ENCODE results near the gene MAP2. TPM values are rescaled to one million over a fixed set of nuclear protein-coding genes. Genes with fewer than 3 reads are reported as not detected.

The MAP2 gene
- total and polyA plus RNA-seq, 2 experiments from 2014 or later: 2.9 to 4.4 TPM

DNA sequence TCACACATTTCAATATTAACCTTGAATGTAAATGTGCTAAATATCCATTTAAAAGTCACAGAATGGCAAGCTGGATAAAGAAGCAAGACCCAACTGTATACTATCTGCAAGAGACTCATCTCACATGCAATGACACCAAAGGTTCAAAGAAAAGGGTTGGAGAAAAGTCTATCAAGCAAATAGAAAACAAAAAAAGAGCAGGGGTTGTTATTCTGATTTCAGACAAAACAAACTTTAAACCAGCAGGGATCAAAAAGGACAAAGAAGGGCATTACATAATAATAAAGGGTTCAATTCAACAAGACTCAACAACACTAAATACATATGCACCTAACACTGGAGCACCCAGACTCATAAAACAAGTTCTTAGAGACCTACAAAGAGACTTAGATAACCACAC, 333.3 kb downstream of the MAP2 start (continued):
- TF ChIP-seq, protein P1, sequence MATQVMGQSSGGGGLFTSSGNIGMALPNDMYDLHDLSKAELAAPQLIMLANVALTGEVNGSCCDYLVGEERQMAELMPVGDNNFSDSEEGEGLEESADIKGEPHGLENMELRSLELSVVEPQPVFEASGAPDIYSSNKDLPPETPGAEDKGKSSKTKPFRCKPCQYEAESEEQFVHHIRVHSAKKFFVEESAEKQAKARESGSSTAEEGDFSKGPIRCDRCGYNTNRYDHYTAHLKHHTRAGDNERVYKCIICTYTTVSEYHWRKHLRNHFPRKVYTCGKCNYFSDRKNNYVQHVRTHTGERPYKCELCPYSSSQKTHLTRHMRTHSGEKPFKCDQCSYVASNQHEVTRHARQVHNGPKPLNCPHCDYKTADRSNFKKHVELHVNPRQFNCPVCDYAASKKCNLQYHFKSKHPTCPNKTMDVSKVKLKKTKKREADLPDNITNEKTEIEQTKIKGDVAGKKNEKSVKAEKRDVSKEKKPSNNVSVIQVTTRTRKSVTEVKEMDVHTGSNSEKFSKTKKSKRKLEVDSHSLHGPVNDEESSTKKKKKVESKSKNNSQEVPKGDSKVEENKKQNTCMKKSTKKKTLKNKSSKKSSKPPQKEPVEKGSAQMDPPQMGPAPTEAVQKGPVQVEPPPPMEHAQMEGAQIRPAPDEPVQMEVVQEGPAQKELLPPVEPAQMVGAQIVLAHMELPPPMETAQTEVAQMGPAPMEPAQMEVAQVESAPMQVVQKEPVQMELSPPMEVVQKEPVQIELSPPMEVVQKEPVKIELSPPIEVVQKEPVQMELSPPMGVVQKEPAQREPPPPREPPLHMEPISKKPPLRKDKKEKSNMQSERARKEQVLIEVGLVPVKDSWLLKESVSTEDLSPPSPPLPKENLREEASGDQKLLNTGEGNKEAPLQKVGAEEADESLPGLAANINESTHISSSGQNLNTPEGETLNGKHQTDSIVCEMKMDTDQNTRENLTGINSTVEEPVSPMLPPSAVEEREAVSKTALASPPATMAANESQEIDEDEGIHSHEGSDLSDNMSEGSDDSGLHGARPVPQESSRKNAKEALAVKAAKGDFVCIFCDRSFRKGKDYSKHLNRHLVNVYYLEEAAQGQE (IDR thresholded peaks at IDR 0.05; ENCODE audit: unreplicated experiment): no peak
- TF ChIP-seq ZNF114 (CRISPR knock-in tag; IDR thresholded peaks at IDR 0.05): no peak
- TF ChIP-seq CTCF (conservative IDR thresholded peaks at IDR 0.05; ENCODE audit: low read depth in 2 of 2): no peak

DNA sequence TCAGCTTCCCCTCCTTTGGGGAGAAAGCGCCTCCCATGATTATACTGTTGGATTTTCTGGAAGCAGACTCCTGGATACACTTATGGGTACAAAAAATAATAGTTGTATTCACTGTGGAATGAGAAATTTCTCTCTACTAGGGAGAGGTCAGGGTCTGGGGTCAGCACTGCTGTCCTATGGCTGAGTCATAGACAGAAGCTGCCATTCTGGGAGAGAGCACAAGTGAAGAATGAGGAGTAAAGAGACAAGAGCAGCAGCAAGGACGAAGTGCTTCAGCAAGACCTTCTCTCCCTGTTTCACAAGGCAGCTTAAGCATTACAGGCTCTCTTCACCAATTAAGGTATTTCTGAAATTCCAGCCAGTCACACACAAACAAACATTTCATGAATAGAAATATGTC, 337.7 kb downstream of the MAP2 start:
- Histone ChIP-seq H4K20me1 (replicated peaks; ENCODE audit: insufficient read depth) (peaks cover 23% of the 10 kb centered on the region), H3K36me3 (ENCODE audit: insufficient read depth) (no peaks in the 10 kb centered on the region), H3K27me3 (ENCODE audit: insufficient read depth) (peaks cover 100% of the 10 kb centered on the region), H3K9me2 (ENCODE audit: insufficient read depth) (no peaks in the 10 kb centered on the region), H3K79me2 (replicated peaks; ENCODE audit: insufficient read depth) (no peaks in the 10 kb centered on the region), H3K4me1 (ENCODE audit: insufficient read depth) (peaks cover 6% of the 10 kb centered on the region), H3K4me3 (no peak overlapping the region), H3F3A (replicated peaks; ENCODE audit: low read depth) (no peaks in the 10 kb centered on the region), H3K4me2 (no peak overlapping the region), H2AFZ (no peak overlapping the region), H3K27ac (ENCODE audit: low read depth) (no peak overlapping the region)
- no peak overlapping the region for H3K4me3 Mint-ChIP-seq
- H3K36me3 Mint-ChIP-seq (ENCODE audit: low read depth): no peaks in the 10 kb centered on the region
- peaks cover 4% of the 10 kb centered on the region; the same call in 1 of the 3 replicates for H3K9me3 Mint-ChIP-seq
- ATAC-seq (no peak), DNase-seq (ENCODE audit: low spot score) (no peak)
- TF ChIP-seq EZH2 (IDR thresholded peaks at IDR 0.05; ENCODE audit: low read depth, unreplicated experiment) (no peak), NANOG (IDR thresholded peaks at IDR 0.05; ENCODE audit: borderline replicate concordance) (no peak), ZNF462 (CRISPR knock-in tag; IDR thresholded peaks at IDR 0.05) (no peak), POLR2AphosphoS5 (IDR thresholded peaks at IDR 0.05; ENCODE audit: low read depth) (no peak), ZNF114 (CRISPR knock-in tag; IDR thresholded peaks at IDR 0.05) (no peak), EZH2phosphoT487 (IDR thresholded peaks at IDR 0.05; ENCODE audit: unreplicated experiment) (no peak), ZNF331 (CRISPR knock-in tag; IDR thresholded peaks at IDR 0.05; ENCODE audit: low read depth) (no peak)
- TF ChIP-seq, protein P2, sequence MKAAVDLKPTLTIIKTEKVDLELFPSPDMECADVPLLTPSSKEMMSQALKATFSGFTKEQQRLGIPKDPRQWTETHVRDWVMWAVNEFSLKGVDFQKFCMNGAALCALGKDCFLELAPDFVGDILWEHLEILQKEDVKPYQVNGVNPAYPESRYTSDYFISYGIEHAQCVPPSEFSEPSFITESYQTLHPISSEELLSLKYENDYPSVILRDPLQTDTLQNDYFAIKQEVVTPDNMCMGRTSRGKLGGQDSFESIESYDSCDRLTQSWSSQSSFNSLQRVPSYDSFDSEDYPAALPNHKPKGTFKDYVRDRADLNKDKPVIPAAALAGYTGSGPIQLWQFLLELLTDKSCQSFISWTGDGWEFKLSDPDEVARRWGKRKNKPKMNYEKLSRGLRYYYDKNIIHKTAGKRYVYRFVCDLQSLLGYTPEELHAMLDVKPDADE (IDR thresholded peaks at IDR 0.05): no peak
- no peak overlapping the region for H3K27ac Mint-ChIP-seq
- H3K4me1 Mint-ChIP-seq: peaks cover 7% of the 10 kb centered on the region; the same call in 2 of the 3 replicates
- H3K27me3 Mint-ChIP-seq (ENCODE audit: insufficient read depth, low read depth, poor library complexity): peaks cover 55% of the 10 kb centered on the region

Measured in GM23338 (cell line).